WERI-Rb-1 (cell line): ENCODE measurements around the gene PPP3CA.

Experiments
- DNase-seq: peaks from one replicate; pipeline ENCODE4 v3.0.0-alpha.2; 2020
- H3K27ac ChIP-seq: fragments of 250-450 bp; sonication (Bioruptor Pico); 2 replicates; pipeline ENCODE4 v1.5.1; 2020; ENCODE audit warnings: mild to moderate bottlenecking, moderate library complexity
- H3K27me3 ChIP-seq: fragments of 250-450 bp; sonication (Bioruptor Pico); 2 replicates; pipeline ENCODE4 v1.5.1; 2021; ENCODE audit warnings: mild to moderate bottlenecking, low read depth, moderate library complexity; ENCODE audit not compliant: insufficient read depth, severe bottlenecking
- H3K36me3 ChIP-seq: fragments of 250-450 bp; sonication (Bioruptor Pico); 2 replicates; pipeline ENCODE4 v1.5.1; 2020; ENCODE audit warnings: mild to moderate bottlenecking, moderate library complexity
- H3K4me3 ChIP-seq: 2 replicates; pipeline ENCODE4 v1.5.1; 2011; ENCODE audit warnings: low read depth, mild to moderate bottlenecking, control low read depth, low read length
- H3K9me3 ChIP-seq: fragments of 250-450 bp; sonication (Bioruptor Pico); 2 replicates; pipeline ENCODE4 v1.5.1; 2021; ENCODE audit warnings: mild to moderate bottlenecking, moderate library complexity; ENCODE audit not compliant: severe bottlenecking
- TF ChIP-seq, protein P1 (sequence below): IDR thresholded peaks from 2 replicates; pipeline ENCODE4 v1.5.1; 2011; ENCODE audit warnings: low read depth, mild to moderate bottlenecking, control low read depth, inconsistent platforms, low read length

Gene PPP3CA

DNA sequence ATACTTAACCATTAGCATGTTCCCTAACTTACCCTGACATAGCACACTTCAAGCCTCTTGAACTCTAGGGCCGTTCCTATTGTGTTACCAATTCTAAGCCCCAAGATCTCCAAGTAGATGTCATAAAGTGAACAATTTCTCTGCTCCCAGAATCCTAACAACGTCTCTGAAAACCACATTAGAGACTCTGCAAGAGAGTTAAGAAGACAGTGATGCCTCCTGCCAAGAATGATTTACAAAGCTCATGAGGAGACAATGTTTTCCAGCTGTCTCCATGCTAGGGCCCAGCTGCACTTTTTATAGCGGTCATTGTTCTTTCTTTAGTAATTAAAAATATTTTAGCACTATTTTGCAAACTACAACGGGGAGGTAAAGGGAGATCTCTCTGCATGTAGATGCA lies 358.4 kb downstream of the PPP3CA start:
- no peak overlapping the region for H3K4me3 ChIP-seq
- no peaks in the 10 kb centered on the region for H3K27me3 ChIP-seq
- H3K36me3 ChIP-seq: no peaks in the 10 kb centered on the region
- no peak overlapping the region for H3K27ac ChIP-seq
- H3K9me3 ChIP-seq: no peaks in the 10 kb centered on the region
- DNase-seq: no peak
- TF ChIP-seq, protein P1, sequence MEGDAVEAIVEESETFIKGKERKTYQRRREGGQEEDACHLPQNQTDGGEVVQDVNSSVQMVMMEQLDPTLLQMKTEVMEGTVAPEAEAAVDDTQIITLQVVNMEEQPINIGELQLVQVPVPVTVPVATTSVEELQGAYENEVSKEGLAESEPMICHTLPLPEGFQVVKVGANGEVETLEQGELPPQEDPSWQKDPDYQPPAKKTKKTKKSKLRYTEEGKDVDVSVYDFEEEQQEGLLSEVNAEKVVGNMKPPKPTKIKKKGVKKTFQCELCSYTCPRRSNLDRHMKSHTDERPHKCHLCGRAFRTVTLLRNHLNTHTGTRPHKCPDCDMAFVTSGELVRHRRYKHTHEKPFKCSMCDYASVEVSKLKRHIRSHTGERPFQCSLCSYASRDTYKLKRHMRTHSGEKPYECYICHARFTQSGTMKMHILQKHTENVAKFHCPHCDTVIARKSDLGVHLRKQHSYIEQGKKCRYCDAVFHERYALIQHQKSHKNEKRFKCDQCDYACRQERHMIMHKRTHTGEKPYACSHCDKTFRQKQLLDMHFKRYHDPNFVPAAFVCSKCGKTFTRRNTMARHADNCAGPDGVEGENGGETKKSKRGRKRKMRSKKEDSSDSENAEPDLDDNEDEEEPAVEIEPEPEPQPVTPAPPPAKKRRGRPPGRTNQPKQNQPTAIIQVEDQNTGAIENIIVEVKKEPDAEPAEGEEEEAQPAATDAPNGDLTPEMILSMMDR: no peak

DNA sequence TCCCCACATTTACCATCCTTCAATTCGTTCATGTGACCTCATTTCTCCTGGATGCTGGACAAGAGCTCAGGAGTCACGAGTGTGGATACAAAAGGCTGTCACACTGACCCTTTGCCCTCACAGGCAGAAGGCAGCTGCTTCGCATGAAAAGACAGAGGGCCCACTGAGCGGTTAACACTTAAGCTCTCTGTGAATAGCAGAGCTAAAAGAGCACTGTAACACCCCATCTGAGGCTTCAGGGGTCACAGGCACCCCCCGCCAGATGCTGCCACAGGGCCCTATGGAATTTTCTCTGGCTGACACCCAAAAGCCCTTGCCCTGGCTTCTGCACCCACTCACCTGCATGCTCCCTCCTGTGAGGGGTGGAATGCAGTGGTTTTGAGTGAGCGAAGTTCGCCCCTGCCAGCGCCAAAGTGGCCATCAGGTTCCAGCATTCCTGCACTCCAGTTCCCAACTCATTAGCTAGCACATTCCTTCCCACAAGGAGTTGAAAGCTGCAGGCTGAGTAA lies 360.9 kb downstream of the PPP3CA start:
- no peaks in the 10 kb centered on the region for H3K36me3 ChIP-seq
- no peak for DNase-seq
- no peak overlapping the region for H3K27ac ChIP-seq
- TF ChIP-seq, protein P1: no peak
- no peaks in the 10 kb centered on the region for H3K9me3 ChIP-seq
- H3K4me3 ChIP-seq: no peak overlapping the region
- H3K27me3 ChIP-seq: no peaks in the 10 kb centered on the region

DNA sequence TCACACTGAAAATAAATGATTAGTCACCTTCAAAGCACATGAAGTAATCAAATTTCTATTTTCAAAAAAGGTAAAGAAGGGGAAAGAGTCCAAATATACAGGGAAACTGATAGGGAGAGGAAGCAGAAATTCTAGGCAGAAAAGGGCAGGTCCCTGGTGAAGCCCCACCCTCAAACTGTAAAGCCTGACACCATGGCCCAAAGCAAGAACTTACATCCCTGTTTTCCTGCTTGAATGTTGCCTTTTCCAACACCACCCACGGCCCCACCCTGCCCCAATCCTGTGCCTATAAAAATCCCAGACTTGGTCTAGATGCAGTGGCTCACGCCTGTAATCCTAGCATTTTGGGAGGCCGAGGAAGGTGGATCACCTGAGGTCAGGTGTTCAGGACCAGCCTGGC lies 361.8 kb downstream of the PPP3CA start:
- no peak for DNase-seq
- no peaks in the 10 kb centered on the region for H3K36me3 ChIP-seq
- H3K9me3 ChIP-seq: no peaks in the 10 kb centered on the region
- H3K27ac ChIP-seq: no peak overlapping the region
- H3K4me3 ChIP-seq: no peak overlapping the region
- TF ChIP-seq, protein P1: no peak
- H3K27me3 ChIP-seq: no peaks in the 10 kb centered on the region

DNA sequence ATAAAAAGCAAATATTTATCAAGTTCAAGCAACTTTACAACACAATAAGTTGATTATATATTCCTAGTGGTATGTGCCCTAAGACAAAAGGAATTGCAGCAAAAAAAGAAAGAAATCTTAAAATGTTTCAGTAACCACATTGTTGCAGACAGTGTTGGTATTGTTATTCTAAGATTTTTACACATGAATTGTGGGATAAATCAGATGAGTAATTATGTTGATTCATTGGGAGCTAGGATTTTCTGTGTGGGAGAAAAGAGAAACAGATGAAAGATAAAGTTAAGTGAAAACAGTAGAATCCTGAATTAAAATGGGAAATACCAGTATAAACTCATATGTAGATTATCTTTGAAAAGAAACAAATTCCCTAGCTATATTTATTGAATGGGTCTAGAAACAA lies 362.4 kb downstream of the PPP3CA start:
- Histone ChIP-seq H3K4me3 (no peak overlapping the region), H3K36me3 (no peaks in the 10 kb centered on the region), H3K27me3 (no peaks in the 10 kb centered on the region), H3K27ac (no peak overlapping the region), H3K9me3 (no peaks in the 10 kb centered on the region)
- no peak for DNase-seq
- TF ChIP-seq, protein P1: no peak

DNA sequence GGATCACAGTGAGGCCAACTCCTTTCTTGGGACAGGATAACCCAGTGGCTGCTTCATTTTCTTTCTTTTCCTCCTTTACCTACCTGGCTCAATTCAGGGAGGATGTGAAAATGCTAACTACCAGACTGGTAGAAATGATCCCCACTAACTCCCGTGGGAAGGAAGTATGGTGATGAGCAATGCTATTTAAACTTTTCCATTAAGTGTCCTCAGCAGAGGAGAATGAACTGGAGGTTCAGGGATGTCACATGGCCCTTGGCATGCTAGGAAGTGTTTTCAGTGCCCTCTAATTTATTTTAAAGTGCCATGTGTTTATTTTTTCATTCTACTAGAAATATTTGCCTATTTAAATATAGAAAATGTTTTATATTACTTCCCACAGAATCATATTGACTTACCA lies 363.9 kb downstream of the PPP3CA start:
- no peak for DNase-seq
- H3K4me3 ChIP-seq: no peak overlapping the region
- H3K36me3 ChIP-seq: no peaks in the 10 kb centered on the region
- no peaks in the 10 kb centered on the region for H3K9me3 ChIP-seq
- H3K27me3 ChIP-seq: no peaks in the 10 kb centered on the region
- H3K27ac ChIP-seq: no peak overlapping the region
- TF ChIP-seq, protein P1: no peak

DNA sequence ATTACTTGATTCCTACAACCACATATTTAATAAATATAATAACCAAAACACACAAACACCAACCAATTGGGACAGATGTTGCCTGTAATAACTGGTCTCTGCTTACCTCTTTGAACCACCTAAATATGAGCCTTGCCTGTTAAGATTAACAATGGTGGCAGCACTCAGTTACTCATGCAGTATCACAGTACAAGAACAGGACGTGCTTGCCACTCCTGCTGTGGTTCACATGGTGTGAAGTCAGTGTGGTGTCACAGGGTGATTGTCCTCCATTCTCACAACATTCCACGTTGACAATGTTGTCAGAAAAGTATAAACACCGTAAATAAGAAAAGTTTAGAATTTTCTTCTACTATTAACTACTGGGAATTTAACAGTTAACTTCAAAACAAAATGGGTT lies 365.0 kb downstream of the PPP3CA start:
- H3K36me3 ChIP-seq: no peaks in the 10 kb centered on the region
- no peaks in the 10 kb centered on the region for H3K27me3 ChIP-seq
- no peak overlapping the region for H3K27ac ChIP-seq
- H3K9me3 ChIP-seq: no peaks in the 10 kb centered on the region
- TF ChIP-seq, protein P1: no peak
- H3K4me3 ChIP-seq: no peak overlapping the region
- no peak for DNase-seq
